ENCODE data around the gene KCNMA1.

The KCNMA1 gene

GRCh38 chr10:77360835-77361234, 276.8 kb downstream of the KCNMA1 start:
- H3K4me3 ChIP-seq (ENCODE audit: low read length), result no peak overlapping the region
- no peak for DNase-seq (ENCODE audit: low read depth)
- TF ChIP-seq CTCF (conservative IDR thresholded peaks at IDR 0.05; ENCODE audit: low read depth, low read length), result no peak

- no peak for TF ChIP-seq CTCF (conservative IDR thresholded peaks at IDR 0.05; ENCODE audit: low read depth, low read length)
- no peak for DNase-seq (ENCODE audit: low read depth)
- no peak overlapping the region for H3K4me3 ChIP-seq (ENCODE audit: low read length)
Observed at GRCh38 chr10:77359950-77360520, 277.6 kb downstream of the KCNMA1 start.

- no peak for DNase-seq (ENCODE audit: low read depth)
- H3K4me3 ChIP-seq (ENCODE audit: low read length), result no peak overlapping the region
- no peak for TF ChIP-seq CTCF (conservative IDR thresholded peaks at IDR 0.05; ENCODE audit: low read depth, low read length)
Observed at GRCh38 chr10:77359287-77359691, 278.3 kb downstream of the KCNMA1 start.

GRCh38 chr10:77358656-77359055, 279.0 kb downstream of the KCNMA1 start:
- TF ChIP-seq CTCF (conservative IDR thresholded peaks at IDR 0.05; ENCODE audit: low read depth, low read length), result no peak
- no peak for DNase-seq (ENCODE audit: low read depth)

GRCh38 chr10:77357611-77358310, 279.8 kb downstream of the KCNMA1 start:
- TF ChIP-seq CTCF (conservative IDR thresholded peaks at IDR 0.05; ENCODE audit: low read depth, low read length), result no peak
- H3K4me3 ChIP-seq (ENCODE audit: low read length), result no peak overlapping the region
- DNase-seq (ENCODE audit: low read depth), result peak; percentile 27

More at GRCh38 chr10:77358656-77359055, 279.0 kb downstream of the KCNMA1 start:
- no peak overlapping the region for H3K4me3 ChIP-seq (ENCODE audit: low read length)

GRCh38 chr10:77357185-77357584, 280.4 kb downstream of the KCNMA1 start:
- DNase-seq (ENCODE audit: low read depth), result no peak
- no peak for TF ChIP-seq CTCF (conservative IDR thresholded peaks at IDR 0.05; ENCODE audit: low read depth, low read length)
- H3K4me3 ChIP-seq (ENCODE audit: low read length), result no peak overlapping the region

GRCh38 chr10:77355844-77356243, 281.8 kb downstream of the KCNMA1 start:
- no peak for TF ChIP-seq CTCF (conservative IDR thresholded peaks at IDR 0.05; ENCODE audit: low read depth, low read length)

More at GRCh38 chr10:77355844-77356243, 281.8 kb downstream of the KCNMA1 start:
- no peak overlapping the region for H3K4me3 ChIP-seq (ENCODE audit: low read length)
- DNase-seq (ENCODE audit: low read depth), result no peak

Measured in retinal pigment epithelial cell (primary cell).